Hepatocyte (in vitro differentiated cells): ENCODE measurements around the gene SALL4.

Source experiments
- EZH2 ChIP-seq: fragments of 200-600 bp; sonication (generic); IDR thresholded peaks from 2 replicates; pipeline ENCODE4 v1.6.1; 2016; ENCODE audit warnings: antibody characterized with exemption, mild to moderate bottlenecking, borderline replicate concordance
- EZH2phosphoT487 ChIP-seq: fragments of 200-600 bp; sonication (generic); IDR thresholded peaks from one replicate; pipeline ENCODE4 v1.6.1; 2018; ENCODE audit warnings: antibody characterized with exemption, mild to moderate bottlenecking, low read depth, moderate library complexity; ENCODE audit not compliant: unreplicated experiment, severe bottlenecking
- TF ChIP-seq, protein P1 (sequence below): fragments of 200-600 bp; sonication (generic); IDR thresholded peaks from 2 replicates; pipeline ENCODE4 v1.5.1; 2016; ENCODE audit warnings: antibody characterized with exemption, mild to moderate bottlenecking; ENCODE audit not compliant: poor library complexity

- TF ChIP-seq, protein P1, sequence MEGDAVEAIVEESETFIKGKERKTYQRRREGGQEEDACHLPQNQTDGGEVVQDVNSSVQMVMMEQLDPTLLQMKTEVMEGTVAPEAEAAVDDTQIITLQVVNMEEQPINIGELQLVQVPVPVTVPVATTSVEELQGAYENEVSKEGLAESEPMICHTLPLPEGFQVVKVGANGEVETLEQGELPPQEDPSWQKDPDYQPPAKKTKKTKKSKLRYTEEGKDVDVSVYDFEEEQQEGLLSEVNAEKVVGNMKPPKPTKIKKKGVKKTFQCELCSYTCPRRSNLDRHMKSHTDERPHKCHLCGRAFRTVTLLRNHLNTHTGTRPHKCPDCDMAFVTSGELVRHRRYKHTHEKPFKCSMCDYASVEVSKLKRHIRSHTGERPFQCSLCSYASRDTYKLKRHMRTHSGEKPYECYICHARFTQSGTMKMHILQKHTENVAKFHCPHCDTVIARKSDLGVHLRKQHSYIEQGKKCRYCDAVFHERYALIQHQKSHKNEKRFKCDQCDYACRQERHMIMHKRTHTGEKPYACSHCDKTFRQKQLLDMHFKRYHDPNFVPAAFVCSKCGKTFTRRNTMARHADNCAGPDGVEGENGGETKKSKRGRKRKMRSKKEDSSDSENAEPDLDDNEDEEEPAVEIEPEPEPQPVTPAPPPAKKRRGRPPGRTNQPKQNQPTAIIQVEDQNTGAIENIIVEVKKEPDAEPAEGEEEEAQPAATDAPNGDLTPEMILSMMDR, result no peak
- no peak for TF ChIP-seq EZH2phosphoT487
- TF ChIP-seq EZH2, result no peak
These were observed 34.2 kb downstream of the SALL4 start, which contains the start of gene ATP9A for GRCh38 chr20:51767867-51768758.
